ENCODE results near the gene PKDCC.

Gene PKDCC

GRCh38 chr2:42008241-42008921, 39.4 kb upstream of the PKDCC start:
- no peak for DNase-seq (ENCODE audit: low spot score)
- Histone ChIP-seq H3K4me3 (no peak overlapping the region), H3K27ac (no peak overlapping the region)
- TF ChIP-seq CTCF (IDR thresholded peaks at IDR 0.05), result no peak

GRCh38 chr2:42009657-42010580, 37.9 kb upstream of the PKDCC start:
- DNase-seq (ENCODE audit: low spot score), result no peak
- no peak overlapping the region for H3K27ac ChIP-seq
- TF ChIP-seq CTCF (IDR thresholded peaks at IDR 0.05), result no peak
- H3K4me3 ChIP-seq, result peak overlapping the region; percentile 38

GRCh38 chr2:42010743-42011298, 37.0 kb upstream of the PKDCC start:
- H3K27ac ChIP-seq, result no peak overlapping the region
- no peak for DNase-seq (ENCODE audit: low spot score)
- no peak for TF ChIP-seq CTCF (IDR thresholded peaks at IDR 0.05)
- no peak overlapping the region for H3K4me3 ChIP-seq

- no peak for TF ChIP-seq CTCF (IDR thresholded peaks at IDR 0.05)
- no peak for DNase-seq (ENCODE audit: low spot score)
- Histone ChIP-seq H3K27ac (no peak overlapping the region), H3K4me3 (no peak overlapping the region)
These were observed 35.7 kb upstream of the PKDCC start for GRCh38 chr2:42012137-42012536.

- no peak for TF ChIP-seq CTCF (IDR thresholded peaks at IDR 0.05)
- Histone ChIP-seq H3K27ac (no peak overlapping the region), H3K4me3 (no peak overlapping the region)
- DNase-seq (ENCODE audit: low spot score), result no peak
These were observed 35.2 kb upstream of the PKDCC start for GRCh38 chr2:42012651-42013050.

- Histone ChIP-seq H3K27ac (no peak overlapping the region), H3K4me3 (no peak overlapping the region)
- TF ChIP-seq CTCF (IDR thresholded peaks at IDR 0.05), result no peak
- no peak for DNase-seq (ENCODE audit: low spot score)
These were observed 34.4 kb upstream of the PKDCC start for GRCh38 chr2:42013409-42013808.
